Right lobe of liver (tissue), 6 donors: ENCODE results near the gene CCDC71. TPM values are rescaled to one million over a fixed set of nuclear protein-coding genes. Genes with fewer than 3 reads are reported as not detected.

ENCODE experiments used
- ATAC-seq, 4 donors: fragments of 200-7000 bp; cut with Tn5 transposase; one replicate each; pipeline ENCODE4 v1.9.1; 2020; ENCODE audit warnings: mild to moderate bottlenecking in 4 of 4, moderate library complexity in 4 of 4
- DNase-seq, 3 donors: peaks; one replicate each; pipeline ENCODE4 v3.0.0-alpha.2; 2020
- H3K27ac ChIP-seq, 3 donors: fragments of 200-600 bp; one replicate each; pipeline ENCODE4 v1.8.0; 2022
- H3K27me3 ChIP-seq, 2 donors: fragments of 200-600 bp; one replicate each; pipeline ENCODE4 v1.8.0; 2022
- H3K36me3 ChIP-seq, 4 donors: fragments of 200-600 bp; sonication (generic) in 1 of 4; one replicate each; pipeline versions ENCODE4 v1.5.1 to v1.8.0; 2017 to 2022; ENCODE audit warnings: control low read depth in 1 of 4
- H3K4me1 ChIP-seq, 4 donors: fragments of 200-600 bp; sonication (generic) in 1 of 4; one replicate each; pipeline versions ENCODE4 v1.5.1 to v1.8.0; 2017 to 2022; ENCODE audit warnings: control low read depth in 1 of 4
- H3K4me3 ChIP-seq, 3 donors: fragments of 200-600 bp; one replicate each; pipeline ENCODE4 v1.8.0; 2022
- H3K9me3 ChIP-seq, 4 donors: fragments of 200-600 bp; sonication (generic) in 1 of 4; one replicate each; pipeline versions ENCODE4 v1.5.1 to v1.8.0; 2017 to 2022; ENCODE audit warnings: control low read depth in 1 of 4
- CTCF ChIP-seq, 4 donors: fragments of 200-600 bp in 3 of 4; fragments of 450-650 bp in 1 of 4; IDR thresholded peaks; one replicate each; pipeline versions ENCODE4 v1.5.1 to v1.8.0; 2016 to 2022; ENCODE audit warnings: antibody characterized with exemption in 4 of 4, mild to moderate bottlenecking in 2 of 4
- POLR2A ChIP-seq: fragments of 450-650 bp; IDR thresholded peaks from one replicate; pipeline ENCODE4 v1.6.1; 2017; ENCODE audit warnings: antibody characterized with exemption, mild to moderate bottlenecking
- WGBS: methylation state at CpG from one replicate; pipeline ENCODE4 v1.1.6; 2018; ENCODE audit warnings: low coverage, low lambda C conversion rate; ENCODE audit not compliant: insufficient coverage; ENCODE audit errors: missing lambda C conversion rate; 5-methylcytosine and 5-hydroxymethylcytosine counted together
- intact Hi-C, 2 donors: fragments of 100-400 bp; cut with DNase I; formaldehyde crosslinking; loops; one replicate each; pipeline versions ENCODE4 v1.11.2 to v1.14.1; 2022
- total RNA-seq, 6 experiments: library from RNA; depleted of rRNA in 2 of 6; stranded (reverse); fragments of >200 nt in 2 of 6; fragmentation: NEBNext Ultra II Directional in 3 of 6; extraction: Animal tissue kit (Norgen Biotek cat#: 25700) in 3 of 6; gene quantifications; one replicate each; pipeline versions ENCODE4 v1.1.0 to v1.2.4, GENCODE V29; 2016 to 2023
- donor health status: DM: no; HTN: yes; CAD: no.
- donor health status: DM: no; HTN: no; CAD: no.
- donor health status: DM: no; HTN: no; CAD: no.
- donor health status: DM: no; HTN: yes; CAD: no.
- donor health status: DM: no; HTN: yes; CAD: no.

CCDC71 gene
- total RNA-seq, 6 experiments from 2014 or later: 8.0 to 18.9 (median 8.6) TPM

- ATAC-seq (no peak), DNase-seq (no peak)
- no CpG with 5 or more reads among the region's 8 CpGs for WGBS
- H3K4me3 ChIP-seq: no peak overlapping the region
- H3K36me3 ChIP-seq: no peaks in the 10 kb centered on the region
- TF ChIP-seq POLR2A (no peak), CTCF (IDR thresholded peaks at IDR 0.05) (no peak)
- H3K27ac ChIP-seq: no peak overlapping the region
- no peaks in the 10 kb centered on the region for H3K9me3 ChIP-seq
- intact Hi-C loops: no loop called here
- peaks cover 0 to 15% (median 3%) of the 10 kb centered on the region in 4 donors for H3K4me1 ChIP-seq
- H3K27me3 ChIP-seq: no peaks in the 10 kb centered on the region
Measured at GRCh38 chr3:49175530-49175929, 9.4 kb upstream of the CCDC71 start.

- Histone ChIP-seq H3K4me1 (peaks cover 0 to 16% (median 5%) of the 10 kb centered on the region in 4 donors), H3K27ac (no peak overlapping the region), H3K27me3 (no peaks in the 10 kb centered on the region), H3K36me3 (no peaks in the 10 kb centered on the region), H3K9me3 (no peaks in the 10 kb centered on the region), H3K4me3 (no peak overlapping the region)
- ATAC-seq (no peak), DNase-seq (no peak)
- no CpG with 5 or more reads among the region's 9 CpGs for WGBS
- TF ChIP-seq POLR2A: no peak
- TF ChIP-seq CTCF (IDR thresholded peaks at IDR 0.05): no peak
- intact Hi-C loops: no loop called here
Measured at GRCh38 chr3:49174397-49174985, 8.4 kb upstream of the CCDC71 start.

GRCh38 chr3:49173792-49174170 lies 7.7 kb upstream of the CCDC71 start:
- 56% methylated on average over 4 of the region's 4 CpGs for WGBS
- no peak overlapping the region for H3K27ac ChIP-seq
- H3K36me3 ChIP-seq: no peaks in the 10 kb centered on the region
- H3K9me3 ChIP-seq: no peaks in the 10 kb centered on the region
- H3K27me3 ChIP-seq: no peaks in the 10 kb centered on the region
- intact Hi-C loops: no loop called here
- peaks cover 0 to 16% (median 5%) of the 10 kb centered on the region in 4 donors for H3K4me1 ChIP-seq
- no peak for ATAC-seq
- no peak overlapping the region for H3K4me3 ChIP-seq
- no peak for DNase-seq
- TF ChIP-seq POLR2A: no peak
- no peak for TF ChIP-seq CTCF (IDR thresholded peaks at IDR 0.05)

- peak in 2 of 3 donors; percentile 52 to 67 for DNase-seq
- Histone ChIP-seq H3K4me1 (peaks cover 0 to 16% (median 5%) of the 10 kb centered on the region in 4 donors), H3K27me3 (no peaks in the 10 kb centered on the region), H3K4me3 (peak overlapping the region; percentile 74 to 78 (median 77)), H3K36me3 (no peaks in the 10 kb centered on the region), H3K27ac (peak overlapping the region; percentile 72 to 89 (median 72)), H3K9me3 (no peaks in the 10 kb centered on the region)
- ATAC-seq: peak; percentile 23 to 42 (median 30)
- no peak for TF ChIP-seq CTCF (IDR thresholded peaks at IDR 0.05)
- no peak for TF ChIP-seq POLR2A
- intact Hi-C loops: no loop called here
- 60% methylated on average over 1 of the region's 3 CpGs for WGBS
Measured at GRCh38 chr3:49173116-49173791, 7.1 kb upstream of the CCDC71 start.
